Measurements from ENCODE around the gene KLK7.

GRCh38 chr19:50947123-50947522 is 36.6 kb downstream of the KLK7 start:
- TF ChIP-seq CTCF (IDR thresholded peaks at IDR 0.05): no peak
- no peak for TF ChIP-seq POLR2A (IDR thresholded peaks at IDR 0.05)
- no peak for TF ChIP-seq POLR2AphosphoS5 (IDR thresholded peaks at IDR 0.05)

All from suprapubic skin (tissue), 4 donors.